Lower leg skin (tissue), 4 donors: ENCODE data around the gene FBXO8. TPM values are rescaled to one million over a fixed set of nuclear protein-coding genes. Genes with fewer than 3 reads are reported as not detected.
"Not testable (repeated sequence)": the region's sequence is repeated elsewhere in the genome, so short reads cannot be mapped to it uniquely, and the experiment has no call there.

Experiments
- DNase-seq, 2 donors: peaks; one replicate each; pipeline ENCODE4 v3.0.0-alpha.2; 2019; ENCODE audit warnings: low spot score in 2 of 2
- H3K4me3 ChIP-seq: fragments of 200-600 bp; sonication (generic); 2 replicates; pipeline ENCODE4 v1.5.1; 2017; ENCODE audit warnings: mild to moderate bottlenecking, low read depth; ENCODE audit not compliant: poor library complexity, severe bottlenecking
- POLR2A ChIP-seq, 2 donors: fragments of 450-650 bp; IDR thresholded peaks; one replicate each; pipeline ENCODE4 v1.6.1; 2016 to 2017; ENCODE audit warnings: antibody characterized with exemption in 2 of 2, mild to moderate bottlenecking in 1 of 2, moderate library complexity in 1 of 2
- WGBS, 2 donors: methylation state at CpG; one replicate each; pipeline ENCODE4 v1.1.5; 2018; 5-methylcytosine and 5-hydroxymethylcytosine counted together
- intact Hi-C: fragments of 100-400 bp; cut with DNase I; formaldehyde crosslinking; loops from one replicate; pipeline ENCODE4 v1.15.0; 2023; ENCODE audit warnings: low total_unique reads
- total RNA-seq, 4 donors: library from RNA; depleted of rRNA; stranded (reverse); fragments of >200 nt; gene quantifications; one replicate each; pipeline ENCODE4 v1.1.0, GENCODE V29; 2016
- TF ChIP-seq, protein P1 (sequence below), 3 donors: fragments of 450-650 bp; IDR thresholded peaks; one replicate each; pipeline ENCODE4 v1.5.1; 2016; ENCODE audit warnings: antibody characterized with exemption in 3 of 3, mild to moderate bottlenecking in 3 of 3, moderate library complexity in 2 of 3

The FBXO8 gene
- total RNA-seq, 4 donors from 2014 or later = 35.6 to 58.3 (median 47.2) TPM

DNA sequence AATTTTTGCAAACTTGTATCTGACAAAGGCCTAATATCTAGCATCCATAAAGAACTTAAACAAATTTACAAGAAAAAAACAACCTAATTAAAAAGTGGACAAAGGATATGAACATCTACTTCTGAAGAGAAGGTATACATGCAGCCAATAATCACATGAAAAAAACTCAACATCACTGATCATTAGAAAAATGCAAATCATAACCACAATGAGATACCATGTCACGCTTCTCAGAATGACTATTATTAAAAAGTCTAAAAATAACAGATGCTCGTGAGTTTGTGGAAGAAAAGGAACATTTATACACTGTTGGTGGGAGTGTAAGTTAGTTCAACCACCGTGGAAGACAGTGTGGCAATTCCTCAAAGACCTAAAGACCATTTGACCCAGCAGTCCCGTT is 24.2 kb upstream of the FBXO8 start:
- TF ChIP-seq, protein P1, sequence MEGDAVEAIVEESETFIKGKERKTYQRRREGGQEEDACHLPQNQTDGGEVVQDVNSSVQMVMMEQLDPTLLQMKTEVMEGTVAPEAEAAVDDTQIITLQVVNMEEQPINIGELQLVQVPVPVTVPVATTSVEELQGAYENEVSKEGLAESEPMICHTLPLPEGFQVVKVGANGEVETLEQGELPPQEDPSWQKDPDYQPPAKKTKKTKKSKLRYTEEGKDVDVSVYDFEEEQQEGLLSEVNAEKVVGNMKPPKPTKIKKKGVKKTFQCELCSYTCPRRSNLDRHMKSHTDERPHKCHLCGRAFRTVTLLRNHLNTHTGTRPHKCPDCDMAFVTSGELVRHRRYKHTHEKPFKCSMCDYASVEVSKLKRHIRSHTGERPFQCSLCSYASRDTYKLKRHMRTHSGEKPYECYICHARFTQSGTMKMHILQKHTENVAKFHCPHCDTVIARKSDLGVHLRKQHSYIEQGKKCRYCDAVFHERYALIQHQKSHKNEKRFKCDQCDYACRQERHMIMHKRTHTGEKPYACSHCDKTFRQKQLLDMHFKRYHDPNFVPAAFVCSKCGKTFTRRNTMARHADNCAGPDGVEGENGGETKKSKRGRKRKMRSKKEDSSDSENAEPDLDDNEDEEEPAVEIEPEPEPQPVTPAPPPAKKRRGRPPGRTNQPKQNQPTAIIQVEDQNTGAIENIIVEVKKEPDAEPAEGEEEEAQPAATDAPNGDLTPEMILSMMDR (IDR thresholded peaks at IDR 0.05) = no peak
- no peak for TF ChIP-seq POLR2A (IDR thresholded peaks at IDR 0.05)
- intact Hi-C loops = no loop called here
- WGBS, 2 donors = 92 to 94% methylated on average over 4 of the region's 4 CpGs
- no peak for DNase-seq
- H3K4me3 ChIP-seq = no peak overlapping the region

DNA sequence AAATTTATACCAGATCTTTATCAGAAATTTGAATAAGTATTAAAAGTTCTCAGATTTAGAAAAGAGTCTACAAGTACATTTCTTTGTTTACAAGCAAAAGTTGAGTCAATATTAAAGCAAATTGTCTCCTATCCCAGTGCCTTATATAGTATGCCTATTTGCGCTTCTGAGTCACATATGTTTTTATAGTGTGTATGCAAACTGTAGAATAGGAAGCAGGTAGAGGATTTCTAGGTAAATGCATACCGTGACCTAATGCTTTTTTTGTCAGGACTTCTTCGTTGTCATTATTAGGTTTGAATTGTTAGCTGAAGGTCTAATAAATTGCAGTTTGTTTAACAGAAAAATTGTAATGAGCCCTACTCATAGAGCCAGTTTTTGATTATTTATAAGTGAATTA is 22.5 kb upstream of the FBXO8 start:
- intact Hi-C loops = no loop called here
- WGBS, 2 donors = 97 to 99% methylated on average over 3 of the region's 3 CpGs
- TF ChIP-seq, protein P1 (IDR thresholded peaks at IDR 0.05) = no peak
- TF ChIP-seq POLR2A (IDR thresholded peaks at IDR 0.05) = no peak
- no peak overlapping the region for H3K4me3 ChIP-seq
- no peak for DNase-seq

DNA sequence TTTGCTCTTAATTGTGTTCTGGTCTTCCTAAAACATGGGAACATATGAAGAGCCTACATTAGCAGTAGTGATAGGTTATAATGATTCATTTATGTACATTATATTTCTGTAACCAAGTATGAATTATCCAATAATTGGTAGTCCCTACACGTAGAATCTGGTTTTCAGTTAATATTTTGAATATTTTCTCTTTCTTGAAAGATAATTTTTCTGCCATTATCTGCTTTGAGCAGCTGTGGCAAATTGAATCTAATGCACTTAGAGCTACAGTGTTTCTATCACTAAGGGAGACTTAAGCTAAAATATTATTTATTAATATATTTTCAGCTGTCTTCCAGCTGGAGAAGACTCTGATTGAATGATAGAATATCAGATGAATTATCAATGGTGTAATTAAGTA is 21.2 kb upstream of the FBXO8 start:
- no peak overlapping the region for H3K4me3 ChIP-seq
- WGBS, 2 donors = 92 to 98% methylated on average over 1 of the region's 1 CpG
- intact Hi-C loops = no loop called here
- TF ChIP-seq, protein P1 (IDR thresholded peaks at IDR 0.05) = no peak
- no peak for TF ChIP-seq POLR2A (IDR thresholded peaks at IDR 0.05)
- no peak for DNase-seq

DNA sequence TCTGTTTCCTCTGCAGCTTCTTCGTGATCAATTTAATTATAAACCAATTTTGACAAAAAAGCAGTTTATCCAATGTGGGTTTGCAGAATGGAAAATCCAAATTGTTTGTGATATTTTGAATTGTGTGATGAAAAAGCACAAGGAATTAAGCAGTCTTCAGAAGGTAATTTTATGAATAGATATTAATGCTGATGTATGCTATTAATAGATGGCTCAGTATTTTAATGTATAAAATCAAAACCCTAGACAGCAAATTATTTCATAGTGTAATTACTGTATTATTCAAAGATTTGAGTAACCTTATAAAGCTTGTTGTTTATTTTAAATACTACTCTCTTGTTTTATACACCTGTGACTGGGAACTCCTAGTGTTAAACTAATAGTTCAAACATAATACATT is 20.2 kb upstream of the FBXO8 start:
- DNase-seq = no peak
- no peak overlapping the region for H3K4me3 ChIP-seq
- 96 to 100% methylated on average over 1 of the region's 1 CpG for WGBS, 2 donors
- TF ChIP-seq, protein P1 (IDR thresholded peaks at IDR 0.05) = no peak
- no peak for TF ChIP-seq POLR2A (IDR thresholded peaks at IDR 0.05)
- intact Hi-C loops = no loop called here

DNA sequence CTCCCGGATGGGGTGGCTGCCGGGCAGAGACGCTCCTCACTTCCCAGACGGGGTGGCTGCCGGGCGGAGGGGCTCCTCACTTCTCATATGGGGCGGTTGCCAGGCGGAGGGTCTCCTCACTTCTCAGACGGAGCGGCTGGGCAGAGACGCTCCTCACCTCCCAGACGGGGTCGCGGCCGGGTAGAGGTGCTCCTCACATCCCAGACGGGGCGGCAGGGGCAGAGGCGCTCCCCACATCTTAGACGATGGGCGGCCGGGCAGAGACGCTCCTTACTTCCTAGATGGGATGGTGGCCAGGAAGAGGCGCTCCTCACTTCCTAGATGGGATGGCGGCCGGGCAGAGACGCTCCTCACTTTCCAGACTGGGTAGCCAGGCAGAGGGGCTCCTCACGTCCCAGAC is 11.7 kb upstream of the FBXO8 start:
- DNase-seq, intact Hi-C loops, H3K4me3 ChIP-seq: not testable (repeated sequence)
- WGBS, 2 donors = 92 to 94% methylated on average over 10 to 23 of the region's 27 CpGs

DNA sequence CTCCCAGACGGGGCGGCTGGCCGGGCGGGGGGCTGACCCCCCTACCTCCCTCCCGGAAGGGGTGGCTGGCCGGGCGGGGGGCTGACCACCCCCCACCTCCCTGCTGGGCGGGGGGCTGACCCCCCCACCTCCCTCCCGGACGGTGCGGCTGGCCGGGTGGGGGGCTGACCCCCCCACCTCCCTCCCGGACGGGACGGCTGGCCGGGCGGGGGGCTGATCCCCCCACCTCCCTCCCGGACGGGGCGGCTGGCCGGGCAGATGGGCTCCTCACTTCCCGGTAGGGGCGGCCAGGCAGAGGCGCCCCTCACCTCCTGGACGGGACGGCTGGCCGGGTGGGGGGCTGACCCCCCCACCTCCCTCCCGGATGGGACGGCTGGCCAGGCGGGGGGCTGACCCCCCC is 11.2 kb upstream of the FBXO8 start:
- intact Hi-C loops, H3K4me3 ChIP-seq, DNase-seq: not testable (repeated sequence)
- no CpG with 5 or more reads among the region's 30 CpGs for WGBS, 2 donors

DNA sequence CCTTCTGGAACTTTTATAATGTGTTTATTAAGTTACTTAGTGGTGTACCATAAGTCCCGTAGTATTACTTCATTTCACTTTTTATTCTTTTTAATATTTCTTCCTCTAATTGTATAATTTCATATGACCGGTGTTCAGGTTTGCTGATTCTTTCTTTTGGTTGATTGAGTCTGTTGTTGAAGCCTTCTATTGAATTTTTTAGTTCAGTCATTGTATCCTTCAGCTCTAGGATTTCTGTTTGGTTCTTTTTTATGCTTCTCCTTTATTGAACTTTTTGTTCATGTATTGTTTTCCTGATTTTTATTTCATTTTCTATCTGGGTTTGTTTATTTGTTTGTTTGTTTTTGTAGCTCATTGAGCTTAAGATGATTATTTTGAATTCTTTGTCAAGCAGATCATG is 9.0 kb upstream of the FBXO8 start:
- no peak for DNase-seq
- intact Hi-C loops = no loop called here
- H3K4me3 ChIP-seq = no peak overlapping the region
- TF ChIP-seq, protein P1 (IDR thresholded peaks at IDR 0.05) = no peak
- TF ChIP-seq POLR2A (IDR thresholded peaks at IDR 0.05) = no peak
- WGBS, 2 donors = 98 to 100% methylated on average over 2 of the region's 2 CpGs
